Ovary (tissue), 3 donors: ENCODE measurements around the gene SPAG4.

ENCODE experiments used
- CTCF ChIP-seq, 3 donors: fragments of 450-650 bp in 2 of 3; fragments of 200-600 bp in 1 of 3; IDR thresholded peaks; one replicate each; pipeline versions ENCODE4 v1.5.1 to v1.8.0; 2016 to 2022; ENCODE audit warnings: antibody characterized with exemption in 3 of 3, mild to moderate bottlenecking in 1 of 3
- EP300 ChIP-seq: sonication (generic); formaldehyde crosslinking; IDR thresholded peaks from one replicate; pipeline ENCODE4 v1.6.1; 2017; ENCODE audit warnings: antibody characterized with exemption
- donor health status: DM: no; HTN: no; CAD: no.

GRCh38 chr20:35586751-35587425 lies 28.7 kb upstream of the SPAG4 start:
- TF ChIP-seq CTCF (IDR thresholded peaks at IDR 0.05) = no peak
- TF ChIP-seq EP300 = no peak
